Left colon (tissue), 2 donors: Measurements from ENCODE around the gene HEPACAM. TPM values are rescaled to one million over a fixed set of nuclear protein-coding genes. Genes with fewer than 3 reads are reported as not detected.

Experiments
- ATAC-seq: fragments of 200-7000 bp; cut with Tn5 transposase; one replicate; pipeline ENCODE4 v1.9.1; 2020; ENCODE audit warnings: mild to moderate bottlenecking, moderate library complexity
- DNase-seq, 2 donors: peaks; one replicate each; pipeline ENCODE4 v3.0.0-alpha.2; 2020
- intact Hi-C, 2 donors: fragments of 100-400 bp; cut with DNase I in 1 of 2; cut with micrococcal nuclease in 1 of 2; formaldehyde crosslinking; loops; one replicate each; pipeline versions ENCODE4 v1.11.2 to v1.14.0; 2022; cut with DNase I, micrococcal nuclease
- total RNA-seq, 2 donors: library from RNA; stranded (reverse); fragmentation: NEBNext Ultra II Directional; extraction: Animal tissue kit (Norgen Biotek cat#: 25700); gene quantifications; one replicate each; pipeline ENCODE4 v1.2.1, GENCODE V29; 2021
- donor health status: DM: no; HTN: no; CAD: no.
- donor health status: DM: yes; HTN: yes; CAD: no.

Gene HEPACAM
- total RNA-seq, 2 donors from 2014 or later, result 0.14 TPM; not detected in 1

- intact Hi-C loops, result no loop called here
- DNase-seq, result no peak
Measured at GRCh38 chr11:124890683-124891372, 45.0 kb downstream of the HEPACAM start.

GRCh38 chr11:124890151-124890550, 45.7 kb downstream of the HEPACAM start:
- ATAC-seq, result no peak
- DNase-seq, result no peak
- intact Hi-C loops, result no loop called here

More at GRCh38 chr11:124890683-124891372, 45.0 kb downstream of the HEPACAM start:
- ATAC-seq, result no peak

GRCh38 chr11:124889191-124890091, 46.4 kb downstream of the HEPACAM start:
- intact Hi-C loops, result no loop called here
- DNase-seq (no peak), ATAC-seq (no peak)

- DNase-seq, result no peak
- no peak for ATAC-seq
- intact Hi-C loops, result no loop called here
Measured at GRCh38 chr11:124887667-124888013, 48.2 kb downstream of the HEPACAM start.

- DNase-seq (no peak), ATAC-seq (no peak)
- intact Hi-C loops, result no loop called here
Measured at GRCh38 chr11:124886978-124887666, 48.7 kb downstream of the HEPACAM start.

GRCh38 chr11:124886476-124886875, 49.4 kb downstream of the HEPACAM start:
- intact Hi-C loops, result no loop called here
- ATAC-seq, result no peak
- no peak for DNase-seq

DNA sequence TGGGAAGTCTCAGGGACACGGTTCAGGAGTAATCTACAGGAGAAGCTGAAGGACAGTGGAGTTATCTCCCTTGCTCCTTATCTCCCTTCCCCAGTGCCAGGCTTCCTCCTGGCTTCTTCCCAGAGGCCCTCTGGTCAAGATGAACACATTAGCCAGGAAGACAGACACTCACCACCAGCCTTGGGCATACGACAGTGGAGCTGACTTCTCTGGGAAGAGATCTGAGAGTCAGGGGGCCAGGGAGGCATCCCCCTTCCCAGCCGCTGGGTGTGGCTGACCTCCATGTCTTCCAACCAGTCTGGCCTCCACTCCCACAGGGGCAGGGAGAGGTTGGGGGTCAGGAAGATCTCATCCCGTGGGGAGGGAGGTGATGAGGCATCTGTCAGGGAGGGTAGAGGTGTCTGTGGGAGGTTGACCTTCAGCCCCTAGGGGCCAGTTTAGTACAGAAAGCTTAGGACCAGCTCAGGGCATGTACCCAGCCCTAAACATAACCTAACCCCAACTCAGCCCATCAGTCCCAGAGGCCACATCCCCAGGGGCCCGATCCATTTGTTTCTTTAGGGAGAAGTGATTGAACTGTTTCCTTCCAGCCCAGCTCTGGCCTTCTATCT, 50.9 kb downstream of the HEPACAM start:
- intact Hi-C loops, result no loop called here
- DNase-seq (no peak), ATAC-seq (no peak)

- DNase-seq, result no peak
- intact Hi-C loops, result no loop called here
- ATAC-seq, result no peak
Measured at GRCh38 chr11:124884340-124884739, 51.5 kb downstream of the HEPACAM start.

- intact Hi-C loops, result no loop called here
- peak; percentile 56 for ATAC-seq
- no peak for DNase-seq
Measured at GRCh38 chr11:124882339-124883071, 53.3 kb downstream of the HEPACAM start.

DNA sequence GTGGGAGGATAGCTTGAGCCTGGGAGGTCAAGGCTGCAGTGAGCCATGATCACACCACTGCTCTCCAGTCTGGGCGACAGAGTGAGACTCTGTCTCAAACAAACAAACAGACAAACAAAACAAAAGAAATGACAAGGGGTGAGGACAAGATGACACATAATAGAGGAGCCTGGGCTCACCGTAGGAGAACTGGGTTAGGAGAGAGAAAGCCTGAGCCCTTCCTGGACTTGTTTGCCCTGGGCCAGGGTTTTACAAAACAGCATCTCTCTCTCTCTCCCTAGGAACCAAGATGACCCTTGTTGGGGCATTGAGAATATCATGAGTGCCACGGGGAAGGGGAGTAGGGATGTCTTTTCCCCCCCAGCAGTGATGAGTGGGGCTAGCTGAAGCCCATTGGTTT, 54.9 kb downstream of the HEPACAM start:
- ATAC-seq, result no peak
- no peak for DNase-seq
- intact Hi-C loops, result no loop called here

GRCh38 chr11:124880290-124880611, 55.6 kb downstream of the HEPACAM start:
- intact Hi-C loops, result no loop called here
- no peak for DNase-seq
- no peak for ATAC-seq

DNA sequence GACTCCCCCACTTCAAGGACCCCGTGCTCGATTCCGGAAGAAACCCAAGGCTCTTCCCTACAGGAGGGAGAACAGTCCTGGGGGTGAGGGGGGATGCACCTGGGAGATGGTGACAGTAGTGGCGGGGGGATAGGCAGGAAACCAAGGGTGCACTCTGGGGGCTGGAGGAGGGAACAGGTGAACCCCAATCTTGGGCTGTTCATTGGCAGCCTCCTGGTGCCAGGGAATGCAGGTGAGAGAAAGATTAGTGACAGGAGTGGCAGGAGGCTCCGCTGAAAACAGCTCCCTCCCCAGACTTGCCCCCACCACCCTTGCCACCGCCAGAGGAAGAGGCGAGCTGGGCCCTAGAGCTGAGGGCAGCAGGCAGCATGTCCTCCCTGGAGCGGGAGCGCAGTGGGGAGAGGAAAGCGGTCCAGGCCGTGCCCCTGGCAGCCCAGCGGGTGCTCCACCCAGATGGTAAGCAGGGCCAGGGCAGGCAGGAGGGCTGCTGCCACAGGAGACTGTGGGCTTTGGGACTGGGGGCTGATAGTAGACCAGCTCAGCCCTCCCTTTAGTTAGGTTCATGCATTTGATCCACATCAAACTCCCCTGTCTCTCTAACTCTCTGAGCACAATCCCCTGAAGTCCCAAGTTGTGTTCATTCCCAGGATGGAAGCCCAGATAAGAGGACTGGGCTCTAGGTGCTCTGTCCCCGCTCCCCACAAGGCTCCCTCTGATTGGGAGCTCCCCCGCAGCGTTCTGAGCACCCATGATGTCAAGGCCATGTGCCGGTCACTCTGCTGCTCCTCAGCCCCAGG, 56.2 kb downstream of the HEPACAM start:
- intact Hi-C loops, result no loop called here
- ATAC-seq (no peak), DNase-seq (no peak)

GRCh38 chr11:124878759-124879492, 56.9 kb downstream of the HEPACAM start:
- no peak for ATAC-seq
- DNase-seq, result no peak
- intact Hi-C loops, result no loop called here

- no peak for DNase-seq
- no peak for ATAC-seq
- intact Hi-C loops, result no loop called here
Measured at GRCh38 chr11:124877910-124878758, 57.7 kb downstream of the HEPACAM start.

GRCh38 chr11:124877631-124877909, 58.3 kb downstream of the HEPACAM start:
- intact Hi-C loops, result no loop called here
- DNase-seq (no peak), ATAC-seq (no peak)

DNA sequence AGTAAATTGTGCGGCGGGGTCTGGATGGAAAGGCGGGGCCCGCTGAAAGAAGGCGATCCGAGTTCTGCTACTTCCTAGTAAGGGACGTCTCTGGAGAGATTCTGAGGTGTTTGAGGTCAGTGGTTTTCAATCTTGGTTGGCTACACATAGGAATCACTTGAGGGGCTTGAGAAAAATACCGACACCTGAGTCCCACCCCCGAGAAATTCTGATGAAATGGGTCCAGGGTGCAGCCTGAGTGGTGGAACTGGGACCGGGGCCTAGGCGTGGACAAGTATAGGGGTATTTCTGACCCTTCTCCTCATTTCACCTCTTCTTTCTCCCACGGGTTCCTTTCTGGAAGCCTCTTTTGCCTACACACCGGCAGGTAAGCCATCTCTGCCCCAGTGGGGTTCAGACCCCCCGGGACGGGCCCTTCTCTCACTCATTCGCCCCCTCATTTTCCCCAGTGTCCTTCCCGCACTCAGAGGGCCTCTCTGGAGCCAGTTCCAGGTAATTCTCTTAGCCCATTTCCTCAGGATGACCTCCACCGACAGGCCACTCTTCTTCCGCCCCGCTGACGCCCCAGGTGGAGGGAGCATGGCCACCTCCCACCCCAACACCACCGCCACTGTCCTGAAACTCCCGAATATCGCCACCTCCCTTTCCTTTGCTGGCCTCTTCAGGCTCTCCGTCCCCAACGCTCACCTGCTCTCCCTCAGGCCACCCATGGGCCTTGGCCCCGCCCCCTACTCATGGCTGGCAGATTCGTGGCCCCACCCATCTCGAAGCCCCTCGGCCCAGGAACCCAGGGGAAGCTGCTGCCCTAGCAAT, 58.8 kb downstream of the HEPACAM start:
- ATAC-seq, result no peak
- intact Hi-C loops, result no loop called here
- DNase-seq, result no peak
